Astrocyte (in vitro differentiated cells and primary cell): ENCODE data around the gene CLEC16A. TPM values are rescaled to one million over a fixed set of nuclear protein-coding genes. Genes with fewer than 3 reads are reported as not detected.

ENCODE experiments used
- DNase-seq: peaks from one replicate; pipeline ENCODE4 v3.0.0-alpha.2; 2010; ENCODE audit warnings: low read depth
- FAIRE-seq: peaks from 2 replicates; lab custom pipeline; 2011; peaks lifted over from hg19 to GRCh38; lab: Jason Lieb, UNC
- H2AFZ ChIP-seq: 2 replicates; pipeline ENCODE4 v1.6.0; 2012; ENCODE audit warnings: low read depth, low read length, inconsistent platforms
- H3K27ac ChIP-seq: 2 replicates; pipeline ENCODE4 v1.5.1; 2011; ENCODE audit warnings: low read depth, low read length, inconsistent platforms
- H3K27me3 ChIP-seq: 2 replicates; pipeline ENCODE4 v1.6.0; 2011; ENCODE audit warnings: low read length, inconsistent platforms; ENCODE audit not compliant: insufficient read depth
- H3K36me3 ChIP-seq: 2 replicates; pipeline ENCODE4 v1.5.1; 2011; ENCODE audit warnings: low read length, inconsistent platforms; ENCODE audit not compliant: insufficient read depth
- H3K4me1 ChIP-seq: 2 replicates; pipeline ENCODE4 v1.5.1; 2011; ENCODE audit warnings: low read length, inconsistent platforms; ENCODE audit not compliant: insufficient read depth
- H3K4me2 ChIP-seq: 2 replicates; pipeline ENCODE4 v1.6.0; 2012; ENCODE audit warnings: low read length, inconsistent platforms
- H3K4me3 ChIP-seq: 2 replicates; pipeline ENCODE4 v1.5.1; 2011; ENCODE audit warnings: low read depth, mild to moderate bottlenecking, low read length, inconsistent platforms; ENCODE audit not compliant: insufficient read depth
- H3K79me2 ChIP-seq: 2 replicates; pipeline ENCODE4 v1.6.0; 2012; ENCODE audit warnings: mild to moderate bottlenecking, low read length, inconsistent platforms; ENCODE audit not compliant: insufficient read depth
- H3K9ac ChIP-seq: 2 replicates; pipeline ENCODE4 v1.6.0; 2012; ENCODE audit warnings: mild to moderate bottlenecking, low read length, inconsistent platforms
- H3K9me3 ChIP-seq: 2 replicates; pipeline ENCODE4 v1.5.1; 2012; ENCODE audit warnings: low read depth, mild to moderate bottlenecking, low read length, inconsistent platforms; ENCODE audit not compliant: insufficient read depth
- H4K20me1 ChIP-seq: 2 replicates; pipeline ENCODE4 v1.6.0; 2012; ENCODE audit warnings: low read length, inconsistent platforms; ENCODE audit not compliant: insufficient read depth
- H3K27ac Mint-ChIP-seq: one replicate; pipeline ENCODE4 v1.8.0; 2021; ENCODE audit warnings: mild to moderate bottlenecking, mixed read lengths; ENCODE audit not compliant: unreplicated experiment
- H3K27me3 Mint-ChIP-seq: one replicate; pipeline ENCODE4 v1.8.0; 2021; ENCODE audit warnings: low read depth, mixed read lengths; ENCODE audit not compliant: unreplicated experiment
- H3K36me3 Mint-ChIP-seq: one replicate; pipeline ENCODE4 v1.8.0; 2021; ENCODE audit warnings: low read depth, mixed read lengths; ENCODE audit not compliant: unreplicated experiment
- H3K4me1 Mint-ChIP-seq: one replicate; pipeline ENCODE4 v1.8.0; 2021; ENCODE audit warnings: low read depth, mixed read lengths; ENCODE audit not compliant: unreplicated experiment
- H3K4me3 Mint-ChIP-seq: one replicate; pipeline ENCODE4 v1.8.0; 2021; ENCODE audit warnings: mild to moderate bottlenecking, moderate library complexity, mixed read lengths; ENCODE audit not compliant: unreplicated experiment
- H3K9me3 Mint-ChIP-seq: one replicate; pipeline ENCODE4 v1.8.0; 2021; ENCODE audit warnings: mild to moderate bottlenecking, mixed read lengths; ENCODE audit not compliant: unreplicated experiment
- CTCF ChIP-seq: IDR thresholded peaks from 2 replicates; pipeline ENCODE4 v1.5.1; 2011; ENCODE audit warnings: low read depth, mild to moderate bottlenecking, inconsistent platforms, low read length, moderate library complexity; ENCODE audit not compliant: insufficient read depth
- EZH2 ChIP-seq: IDR thresholded peaks from 2 replicates; pipeline ENCODE4 v1.6.1; 2012; ENCODE audit warnings: mild to moderate bottlenecking, low read length, inconsistent platforms; ENCODE audit not compliant: insufficient read depth
- total RNA-seq: library from RNA; stranded (reverse); gene quantifications from 2 replicates; pipeline ENCODE4 v1.2.1, GENCODE V29; 2021

The CLEC16A gene
- total RNA-seq, 1 donor from 2014 or later, result 31.7 TPM

- no peak for FAIRE-seq
- Mint-ChIP-seq H3K36me3 (peaks cover 12% of the 10 kb centered on the region), H3K9me3 (peaks cover 1% of the 10 kb centered on the region), H3K4me3 (no peak overlapping the region), H3K4me1 (peaks cover 11% of the 10 kb centered on the region), H3K27ac (no peak overlapping the region), H3K27me3 (no peaks in the 10 kb centered on the region)
- no peaks in the 10 kb centered on the region for H3K9me3 ChIP-seq
- no peak overlapping the region for H3K4me3 ChIP-seq
- no peaks in the 10 kb centered on the region for H3K27me3 ChIP-seq
- peaks cover 9% of the 10 kb centered on the region for H4K20me1 ChIP-seq
- H3K4me1 ChIP-seq, result peaks cover 6% of the 10 kb centered on the region
- peak overlapping the region; percentile 33 for H3K4me2 ChIP-seq
- H3K27ac ChIP-seq, result peak overlapping the region; percentile 10
- no peak overlapping the region for H3K9ac ChIP-seq
- no peak overlapping the region for H2AFZ ChIP-seq
- H3K79me2 ChIP-seq, result no peaks in the 10 kb centered on the region
- TF ChIP-seq EZH2, result no peak
- no peak for TF ChIP-seq CTCF
- DNase-seq, result peak; percentile 97
- H3K36me3 ChIP-seq, result no peaks in the 10 kb centered on the region
Measured at GRCh38 chr16:11155284-11155806, 211.0 kb downstream of the CLEC16A start.

GRCh38 chr16:11156401-11156800 is 212.0 kb downstream of the CLEC16A start:
- H3K9ac ChIP-seq, result no peak overlapping the region
- no peak overlapping the region for H2AFZ ChIP-seq
- FAIRE-seq (no peak), DNase-seq (no peak)
- H3K27ac ChIP-seq, result no peak overlapping the region
- H3K36me3 Mint-ChIP-seq, result peaks cover 19% of the 10 kb centered on the region
- no peak overlapping the region for H3K27ac Mint-ChIP-seq
- H3K9me3 Mint-ChIP-seq, result peaks cover 1% of the 10 kb centered on the region
- H3K4me2 ChIP-seq, result no peak overlapping the region
- TF ChIP-seq EZH2, result no peak
- no peak for TF ChIP-seq CTCF
- peaks cover 11% of the 10 kb centered on the region for H3K4me1 Mint-ChIP-seq
- H3K79me2 ChIP-seq, result no peaks in the 10 kb centered on the region
- no peaks in the 10 kb centered on the region for H3K27me3 ChIP-seq
- peaks cover 6% of the 10 kb centered on the region for H3K4me1 ChIP-seq
- no peaks in the 10 kb centered on the region for H3K27me3 Mint-ChIP-seq
- H3K4me3 ChIP-seq, result no peak overlapping the region
- H3K9me3 ChIP-seq, result no peaks in the 10 kb centered on the region
- no peaks in the 10 kb centered on the region for H3K36me3 ChIP-seq
- H4K20me1 ChIP-seq, result peaks cover 9% of the 10 kb centered on the region
- no peak overlapping the region for H3K4me3 Mint-ChIP-seq

GRCh38 chr16:11157143-11157542 is 212.8 kb downstream of the CLEC16A start:
- no peaks in the 10 kb centered on the region for H3K27me3 ChIP-seq
- H2AFZ ChIP-seq, result no peak overlapping the region
- peaks cover 5% of the 10 kb centered on the region for H4K20me1 ChIP-seq
- Mint-ChIP-seq H3K27me3 (no peaks in the 10 kb centered on the region), H3K4me1 (peaks cover 16% of the 10 kb centered on the region), H3K27ac (no peak overlapping the region), H3K36me3 (peaks cover 19% of the 10 kb centered on the region), H3K9me3 (peaks cover 1% of the 10 kb centered on the region), H3K4me3 (no peak overlapping the region)
- H3K4me1 ChIP-seq, result peaks cover 10% of the 10 kb centered on the region
- H3K27ac ChIP-seq, result no peak overlapping the region
- no peaks in the 10 kb centered on the region for H3K9me3 ChIP-seq
- H3K9ac ChIP-seq, result no peak overlapping the region
- FAIRE-seq (no peak), DNase-seq (no peak)
- H3K36me3 ChIP-seq, result no peaks in the 10 kb centered on the region
- H3K4me3 ChIP-seq, result no peak overlapping the region
- TF ChIP-seq CTCF (no peak), EZH2 (no peak)
- no peak overlapping the region for H3K4me2 ChIP-seq
- H3K79me2 ChIP-seq, result no peaks in the 10 kb centered on the region
